HepG2 (cell line): ENCODE results near the gene PRM3. TPM values are rescaled to one million over a fixed set of nuclear protein-coding genes. Genes with fewer than 3 reads are reported as not detected.
A peak's percentile ranks its signal among the peaks of the same experiment; 100 is the strongest.

ENCODE experiments used
- ATAC-seq: fragments of 200-7000 bp; cut with Tn5 transposase; 3 replicates; pipeline ENCODE4 v1.9.1; 2020; ENCODE audit warnings: mild to moderate bottlenecking, moderate library complexity
- BruUV-seq: library from RNA; stranded (reverse); fragments of 400-500 nt; replicated peaks from 2 replicates; lab custom pipeline; 2021; lab: Mats Ljungman, UMichigan
- CTCF ChIA-PET: fragments of 300-600 bp; formaldehyde crosslinking; extraction: SDS; loops from one replicate; lab custom pipeline; 2021; ENCODE audit warnings: low total read pairs, inconsistent platforms, low intra/inter-chr PET ratio; lab: Yijun Ruan, JAX
- POLR2A ChIA-PET: fragments of 350-600 bp; sonication (Branson Sonifier 250); formaldehyde crosslinking; loops from one replicate; lab custom pipeline; 2020; ENCODE audit warnings: antibody characterized with exemption, inconsistent platforms; lab: Yijun Ruan, JAX
- DNase-seq: peaks from one replicate; pipeline ENCODE4 v3.0.0-alpha.2; 2015; ENCODE audit warnings: low spot score
- FAIRE-seq: peaks from 3 replicates; lab custom pipeline; 2011; peaks lifted over from hg19 to GRCh38; lab: Jason Lieb, UNC
- H2AFZ ChIP-seq: one replicate; pipeline ENCODE4 v1.6.1; 2011; ENCODE audit warnings: low read length, inconsistent platforms
- H3K27ac ChIP-seq: fragments of 300-600 bp; 3 replicates; pipeline ENCODE4 v1.8.0; 2011; ENCODE audit warnings: mixed run types, mild to moderate bottlenecking, mixed read lengths, low read length, inconsistent platforms; ENCODE audit not compliant: insufficient read depth; ENCODE audit errors: extremely low read length
- H3K27me3 ChIP-seq, 2 experiments: fragments of 200-600 bp in 1 of 2; 2 replicates in 1 of 2; 3 replicates in 1 of 2; pipeline versions ENCODE4 v1.6.0 to v1.8.0; 2011; ENCODE audit warnings: low read length in 2 of 2, mild to moderate bottlenecking in 2 of 2, moderate library complexity in 2 of 2, inconsistent platforms in 1 of 2; ENCODE audit not compliant: insufficient read depth in 2 of 2, control insufficient read depth in 1 of 2
- H3K36me3 ChIP-seq, 2 experiments: fragments of 200-600 bp in 1 of 2; replicated peaks in 1 of 2; 2 replicates in 1 of 2; 3 replicates in 1 of 2; pipeline versions ENCODE4 v1.5.1 to v1.8.0; 2011; ENCODE audit warnings: low read length in 2 of 2, inconsistent platforms in 1 of 2; ENCODE audit not compliant: insufficient read depth in 2 of 2, control insufficient read depth in 1 of 2
- H3K4me1 ChIP-seq: 2 replicates; pipeline ENCODE4 v1.5.1; 2012; ENCODE audit warnings: low read length, inconsistent platforms; ENCODE audit not compliant: insufficient read depth
- H3K4me2 ChIP-seq: 2 replicates; pipeline ENCODE4 v1.6.0; 2011; ENCODE audit warnings: low read depth, low read length, inconsistent platforms
- H3K4me3 ChIP-seq, 3 experiments: fragments of 200-600 bp in 1 of 3; sonication (generic), shearing (Covaris generic) in 1 of 3; replicated peaks in 1 of 3; 2 replicates each; pipeline ENCODE4 v1.5.1; 2011 to 2016; ENCODE audit warnings: low read length in 3 of 3, inconsistent platforms in 2 of 3, low read depth in 2 of 3, mild to moderate bottlenecking in 2 of 3, control low read depth in 1 of 3, mixed read lengths in 1 of 3; ENCODE audit not compliant: insufficient read depth in 1 of 3
- H3K79me2 ChIP-seq: one replicate; pipeline ENCODE4 v1.6.1; 2011; ENCODE audit warnings: low read length, inconsistent platforms; ENCODE audit not compliant: insufficient read depth
- H3K9ac ChIP-seq: 2 replicates; pipeline ENCODE4 v1.6.0; 2011; ENCODE audit warnings: mild to moderate bottlenecking, low read depth, low read length, inconsistent platforms; ENCODE audit not compliant: insufficient read depth
- H3K9me3 ChIP-seq: 2 replicates; pipeline ENCODE4 v1.5.1; 2012; ENCODE audit warnings: mild to moderate bottlenecking, low read length
- H4K20me1 ChIP-seq: 2 replicates; pipeline ENCODE4 v1.6.0; 2011; ENCODE audit warnings: inconsistent platforms, mild to moderate bottlenecking, low read length, moderate library complexity; ENCODE audit not compliant: insufficient read depth
- HOXD1 ChIP-seq: sonication (generic); formaldehyde crosslinking; IDR thresholded peaks from 2 replicates; pipeline ENCODE4 v1.5.0; 2020; ENCODE audit warnings: missing genetic modification reagents
- LBX2 ChIP-seq: sonication (generic); formaldehyde crosslinking; IDR thresholded peaks from 2 replicates; pipeline ENCODE4 v1.5.0; 2020; ENCODE audit warnings: missing genetic modification reagents, mild to moderate bottlenecking, borderline replicate concordance
- PATZ1 ChIP-seq: sonication (generic); formaldehyde crosslinking; IDR thresholded peaks from 2 replicates; pipeline ENCODE4 v1.4.0; 2020; ENCODE audit warnings: missing genetic modification reagents
- PRMT3 ChIP-seq: sonication (generic); formaldehyde crosslinking; IDR thresholded peaks from 2 replicates; pipeline ENCODE4 v1.8.1; 2022; ENCODE audit warnings: low read depth, mild to moderate bottlenecking, moderate library complexity, missing genetic modification reagents, borderline replicate concordance
- RELA ChIP-seq: sonication (generic); formaldehyde crosslinking; IDR thresholded peaks from 2 replicates; pipeline ENCODE4 v1.4.0; 2020; ENCODE audit warnings: missing genetic modification reagents
- SAFB2 ChIP-seq: sonication (generic); formaldehyde crosslinking; IDR thresholded peaks from 2 replicates; pipeline ENCODE4 v1.5.1; 2020; ENCODE audit warnings: missing genetic modification reagents, low read depth, mild to moderate bottlenecking, borderline replicate concordance
- WGBS: methylation state at CpG from one replicate; pipeline ENCODE4 v1.1.6; 2017; ENCODE audit warnings: low lambda C conversion rate; 5-methylcytosine and 5-hydroxymethylcytosine counted together
- in situ Hi-C: cut with HindIII; loops from 2 replicates; pipeline ENCODE4 v1.10.0; 2017; ENCODE audit warnings: low pct_unique_long_range_greater_than_20kb; ENCODE audit not compliant: extremely low pct_ligation_motif_present
- intact Hi-C: fragments of 100-400 bp; cut with micrococcal nuclease; formaldehyde crosslinking; loops from one replicate; pipeline ENCODE4 v1.10.0; 2022; ENCODE audit not compliant: unreplicated experiment
- polyA plus RNA-seq, 8 experiments: library from polyadenylated mRNA; depleted of rRNA in 3 of 8; stranded (reverse) in 7 of 8; unstranded in 1 of 8; fragments of >200 nt; fragmentation: Illumina TruSeq in 4 of 8; extraction: Trizol in 4 of 8; gene quantifications; 2 replicates each; pipeline versions ENCODE4 v1.2.1 to v1.2.3, GENCODE V29; 2011 to 2016; ENCODE audit warnings: low read depth in 4 of 8, missing spikeins in 1 of 8, mixed read lengths in 1 of 8; ENCODE audit not compliant: insufficient read depth in 1 of 8
- total RNA-seq, 5 experiments: library from RNA; depleted of rRNA; stranded (reverse); fragments of >200 nt; fragmentation: Illumina TruSeq; extraction: Trizol; gene quantifications; 2 replicates each; pipeline ENCODE4 v1.2.3, GENCODE V29; 2016; ENCODE audit warnings: low read depth in 1 of 5
- TF ChIP-seq, protein P1 (sequence below): sonication (generic); formaldehyde crosslinking; IDR thresholded peaks from 2 replicates; pipeline ENCODE4 v1.4.0; 2020; ENCODE audit warnings: mild to moderate bottlenecking, missing genetic modification reagents
- TF ChIP-seq, protein P2 (sequence below): sonication (generic); formaldehyde crosslinking; IDR thresholded peaks from 2 replicates; pipeline ENCODE4 v1.5.0; 2020; ENCODE audit warnings: missing genetic modification reagents

PRM3 gene
- total and polyA plus RNA-seq, 2 of the 13 experiments (the other 11 are each of a cell fraction or from before 2014, with no cell fraction given): not detected

DNA sequence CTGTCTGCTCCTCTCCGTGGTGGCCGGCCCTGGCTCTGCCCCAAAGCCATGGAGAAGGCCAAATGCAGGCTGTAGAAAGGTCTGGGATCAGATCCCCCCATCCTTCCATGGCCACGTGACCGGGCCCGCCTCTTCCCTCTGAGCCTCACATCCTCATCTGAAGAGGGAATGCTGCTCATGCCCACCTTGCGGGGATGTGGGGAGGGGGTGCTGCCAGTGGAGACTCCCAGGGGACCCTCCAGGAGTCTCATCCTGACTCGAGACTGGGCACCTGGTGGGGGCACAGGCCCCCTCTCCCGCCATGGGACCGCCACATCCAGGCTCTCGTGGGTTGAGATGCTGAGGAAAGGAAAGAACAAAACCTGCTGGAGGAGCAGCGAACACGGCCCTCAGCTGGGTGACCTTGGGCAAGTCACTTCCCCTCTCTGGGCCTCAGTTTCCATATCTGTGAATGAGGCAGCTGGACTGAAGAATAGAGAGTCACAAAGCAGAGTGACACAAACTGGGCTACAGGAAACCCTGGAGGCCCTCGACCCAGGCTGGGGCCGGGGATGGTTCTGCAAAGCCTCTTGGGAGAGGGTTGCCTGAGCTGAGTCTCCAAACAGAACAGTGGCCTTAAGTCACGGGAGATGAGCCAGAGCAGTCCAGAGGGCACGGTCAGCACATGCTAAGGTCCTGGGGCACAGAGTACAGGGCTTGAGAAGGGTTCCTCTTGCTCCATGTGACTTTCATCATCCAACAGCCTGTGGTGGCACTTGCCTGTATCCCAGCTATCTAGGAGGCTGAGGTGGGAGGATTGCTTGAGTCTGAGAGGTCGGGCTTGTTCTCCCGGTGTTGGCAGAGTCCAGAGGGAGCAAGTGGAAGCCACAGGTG lies 47.5 kb downstream of the PRM3 start (continued):
- TF ChIP-seq, protein P1, sequence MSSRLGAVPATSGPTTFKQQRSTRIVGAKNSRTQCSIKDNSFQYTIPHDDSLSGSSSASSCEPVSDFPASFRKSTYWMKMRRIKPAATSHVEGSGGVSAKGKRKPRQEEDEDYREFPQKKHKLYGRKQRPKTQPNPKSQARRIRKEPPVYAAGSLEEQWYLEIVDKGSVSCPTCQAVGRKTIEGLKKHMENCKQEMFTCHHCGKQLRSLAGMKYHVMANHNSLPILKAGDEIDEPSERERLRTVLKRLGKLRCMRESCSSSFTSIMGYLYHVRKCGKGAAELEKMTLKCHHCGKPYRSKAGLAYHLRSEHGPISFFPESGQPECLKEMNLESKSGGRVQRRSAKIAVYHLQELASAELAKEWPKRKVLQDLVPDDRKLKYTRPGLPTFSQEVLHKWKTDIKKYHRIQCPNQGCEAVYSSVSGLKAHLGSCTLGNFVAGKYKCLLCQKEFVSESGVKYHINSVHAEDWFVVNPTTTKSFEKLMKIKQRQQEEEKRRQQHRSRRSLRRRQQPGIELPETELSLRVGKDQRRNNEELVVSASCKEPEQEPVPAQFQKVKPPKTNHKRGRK (CRISPR knock-in tag): no peak

DNA sequence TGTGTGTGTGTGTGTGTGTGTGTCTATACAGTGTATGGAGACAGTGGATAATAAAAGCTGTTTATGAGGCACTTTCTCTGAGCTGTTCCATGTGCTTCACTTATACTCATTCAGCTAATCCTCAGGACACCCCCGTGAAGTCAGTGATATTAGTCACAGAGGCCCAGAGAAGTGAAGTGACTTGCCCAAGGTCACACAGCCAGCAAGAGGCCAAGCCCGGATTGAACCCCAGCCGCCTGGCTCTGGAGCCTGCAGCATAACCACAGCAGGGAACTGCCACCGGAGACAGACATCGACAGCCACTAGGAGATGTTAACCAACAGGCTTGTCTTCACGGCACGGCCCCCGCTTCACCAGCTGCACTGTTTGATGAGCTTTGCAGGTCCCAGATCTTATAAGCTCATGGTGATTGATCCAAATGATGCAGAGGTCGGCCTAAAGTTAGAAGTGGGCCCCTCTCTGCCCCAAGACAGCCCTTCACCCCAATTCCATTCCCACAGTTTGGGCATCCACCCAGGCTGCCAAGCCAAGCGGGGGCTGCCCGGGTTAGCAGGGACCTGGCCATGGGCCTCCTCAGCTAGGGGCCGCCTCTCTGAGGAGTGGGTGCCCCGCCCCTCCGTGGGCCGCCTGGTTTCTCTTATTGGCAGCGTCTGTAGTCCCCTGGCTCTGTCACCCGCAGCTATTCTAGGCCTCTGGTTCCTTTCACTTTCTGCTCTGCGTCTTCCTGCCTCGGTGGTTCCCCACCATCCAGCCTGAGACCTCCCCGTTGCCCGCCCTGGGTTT lies 48.3 kb downstream of the PRM3 start:
- ChIA-PET CTCF (no interaction called here), POLR2A (interaction anchor here (1.0 kb wide), 1 partner anchor 31 kb away, joined by 3 read pairs; the partner anchor contains the start of gene SOCS1)
- Histone ChIP-seq H3K79me2 (no peaks in the 10 kb centered on the region), H3K9me3 (no peaks in the 10 kb centered on the region), H2AFZ (no peak overlapping the region), H3K4me1 (peaks cover 19% of the 10 kb centered on the region), H3K4me3 (no peak overlapping the region; a peak in 1 of 6 replicates), H4K20me1 (no peaks in the 10 kb centered on the region), H3K27me3 (peaks cover 5 to 25% of the 10 kb centered on the region in 2 experiments; a peak in 3 of 5 replicates), H3K27ac (no peak overlapping the region), H3K9ac (no peak overlapping the region), H3K4me2 (no peak overlapping the region), H3K36me3 (no peaks in the 10 kb centered on the region)
- 47% methylated on average over 21 of the region's 21 CpGs for WGBS
- in situ Hi-C loops (no loop called here), intact Hi-C loops (no loop called here)
- FAIRE-seq (no peak), DNase-seq (no peak), ATAC-seq (peak; percentile 9; the same call in 2 of the 3 replicates)
- BruUV-seq: no TSS peak
- TF ChIP-seq SAFB2 (CRISPR knock-in tag) (no peak), PATZ1 (no peak), HOXD1 (CRISPR knock-in tag) (no peak), LBX2 (CRISPR knock-in tag) (no peak), PRMT3 (CRISPR knock-in tag) (no peak), RELA (CRISPR knock-in tag) (no peak)
- TF ChIP-seq, protein P2, sequence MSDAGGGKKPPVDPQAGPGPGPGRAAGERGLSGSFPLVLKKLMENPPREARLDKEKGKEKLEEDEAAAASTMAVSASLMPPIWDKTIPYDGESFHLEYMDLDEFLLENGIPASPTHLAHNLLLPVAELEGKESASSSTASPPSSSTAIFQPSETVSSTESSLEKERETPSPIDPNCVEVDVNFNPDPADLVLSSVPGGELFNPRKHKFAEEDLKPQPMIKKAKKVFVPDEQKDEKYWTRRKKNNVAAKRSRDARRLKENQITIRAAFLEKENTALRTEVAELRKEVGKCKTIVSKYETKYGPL (CRISPR knock-in tag): no peak
